Head of caudate nucleus (tissue), 42 donors: ENCODE measurements around the gene ZNF296.

ENCODE experiments used
- DNase-seq, 42 donors: peaks; one replicate each; pipeline versions ENCODE4 v3.0.0 to v3.0.0-alpha.2; 2020 to 2021; ENCODE audit warnings: mixed read lengths in 7 of 42
- intact Hi-C: fragments of 100-400 bp; cut with DNase I; formaldehyde crosslinking; loops from one replicate; pipeline ENCODE4 v1.15.0; 2022

ZNF296 gene

GRCh38 chr19:45104658-45105349 is 28.5 kb upstream of the ZNF296 start:
- intact Hi-C loops: no loop called here
- DNase-seq: no peak

GRCh38 chr19:45103508-45104319 is 27.4 kb upstream of the ZNF296 start:
- intact Hi-C loops: no loop called here
- DNase-seq: peak in 2 of 42 donors; percentile 33 to 46

- intact Hi-C loops: no loop called here
- peak in 40 of 42 donors; percentile 29 to 80 (median 57) for DNase-seq
Observed at GRCh38 chr19:45103156-45103507, 26.9 kb upstream of the ZNF296 start.

GRCh38 chr19:45102481-45102880 is 26.2 kb upstream of the ZNF296 start:
- intact Hi-C loops: no loop called here
- DNase-seq: no peak

DNA sequence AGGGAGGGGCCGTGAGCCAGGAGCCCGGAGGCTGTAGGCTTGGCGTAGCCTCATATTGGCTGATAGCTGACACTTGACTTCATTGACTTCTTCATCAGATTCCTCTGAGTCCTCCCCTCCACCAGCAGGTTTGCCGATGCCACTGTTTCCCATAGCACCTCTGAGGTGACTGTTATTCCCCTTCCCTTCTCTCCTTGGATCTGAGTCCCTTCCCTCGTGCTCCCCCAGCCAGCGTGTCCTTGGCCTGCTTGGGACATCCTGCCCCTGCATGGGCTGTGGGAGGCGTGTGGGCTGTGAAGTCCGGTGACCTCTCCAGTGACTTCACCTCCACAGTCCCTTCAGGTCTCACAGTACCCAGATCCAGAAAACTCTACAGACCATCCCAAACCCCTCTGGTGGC is 25.5 kb upstream of the ZNF296 start:
- intact Hi-C loops: no loop called here
- no peak for DNase-seq

GRCh38 chr19:45100846-45101252 is 24.6 kb upstream of the ZNF296 start:
- intact Hi-C loops: no loop called here
- DNase-seq: no peak

- intact Hi-C loops: no loop called here
- DNase-seq: no peak
Observed at GRCh38 chr19:45100201-45100600, 23.9 kb upstream of the ZNF296 start.

DNA sequence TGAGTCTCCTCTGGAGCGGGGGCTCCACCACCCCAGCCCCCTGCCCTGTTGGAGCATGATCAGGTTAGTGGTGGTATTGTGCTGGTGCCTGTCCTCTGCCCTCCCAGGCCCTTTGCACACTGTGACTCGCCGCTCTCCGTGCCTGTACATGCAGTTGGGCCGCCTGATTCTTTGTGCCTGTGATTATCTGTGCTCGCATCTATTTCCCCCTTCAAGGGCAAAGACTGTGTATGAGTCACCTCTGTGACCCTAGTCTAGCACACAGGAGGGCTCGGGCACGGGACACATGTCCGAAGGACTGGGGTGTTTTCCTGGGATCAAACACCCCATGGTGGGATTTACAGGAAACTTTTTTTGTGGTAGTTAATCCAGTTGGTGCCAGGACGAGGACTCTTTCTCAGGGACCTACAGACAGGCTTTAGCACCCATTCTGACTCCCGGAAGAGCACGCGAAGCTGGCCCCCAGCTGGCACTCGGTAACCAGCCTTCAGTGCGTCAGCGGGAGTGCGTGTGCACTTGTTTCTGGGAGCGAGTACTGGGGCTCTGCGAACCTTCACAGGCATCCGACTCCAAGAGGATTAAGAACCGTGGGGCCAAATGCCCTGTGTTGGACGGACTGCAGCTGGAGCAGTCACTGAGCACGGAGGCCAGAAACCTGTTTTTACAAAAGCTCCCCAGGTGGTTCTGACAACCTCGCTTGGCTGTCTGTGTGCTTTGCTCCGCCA is 23.4 kb upstream of the ZNF296 start:
- DNase-seq: peak in 2 of 42 donors; percentile 9 to 21
- intact Hi-C loops: no loop called here

DNA sequence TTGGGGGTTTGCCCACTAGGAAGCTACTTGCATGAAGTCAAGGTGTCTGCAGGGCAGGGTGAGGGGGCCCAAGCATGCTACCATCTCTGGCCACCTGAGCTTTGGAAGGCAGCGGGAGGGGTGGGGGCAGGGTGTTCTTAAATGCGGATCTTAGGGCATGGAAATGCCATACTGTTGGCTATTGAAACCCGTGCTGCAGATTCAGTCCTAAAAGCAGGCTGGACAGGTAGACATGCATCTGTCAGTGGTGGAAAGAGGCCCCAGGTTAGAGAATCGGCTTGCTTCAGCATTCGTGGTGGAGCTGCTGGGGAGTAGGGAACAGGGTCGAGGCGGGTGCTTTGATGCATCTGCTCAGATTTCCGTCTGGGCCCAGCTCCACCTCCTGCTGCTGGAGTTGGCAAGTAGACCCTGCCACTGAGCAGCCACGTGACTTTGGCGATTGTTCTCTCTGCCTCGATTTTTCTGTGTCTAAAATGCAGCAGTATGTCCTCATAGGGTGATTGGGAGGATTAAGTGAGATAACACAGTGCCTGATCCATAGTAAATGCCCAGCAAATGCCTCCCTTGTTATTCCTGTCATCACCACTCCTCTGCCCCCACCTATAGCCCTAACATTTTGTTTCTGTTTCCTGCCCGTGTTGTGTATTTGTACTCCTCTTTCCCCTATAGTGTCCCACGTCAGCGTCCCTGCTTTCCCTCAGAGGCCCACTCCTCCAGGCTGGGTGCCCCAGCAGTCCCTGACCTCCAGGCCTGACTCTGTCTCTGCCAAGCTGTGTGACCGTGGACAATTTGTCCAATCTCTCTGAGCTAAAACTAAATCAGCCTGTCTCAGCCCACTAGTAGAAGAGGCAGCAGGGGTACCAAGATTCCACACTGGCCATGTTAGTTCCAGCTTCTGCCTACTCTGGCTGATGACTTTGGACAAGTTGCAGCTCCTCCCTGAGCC is 22.5 kb upstream of the ZNF296 start:
- peak in 41 of 42 donors; percentile 43 to 91 (median 72) for DNase-seq
- intact Hi-C loops: no loop called here

- DNase-seq: peak in 26 of 42 donors; percentile 14 to 87 (median 52)
- intact Hi-C loops: no loop called here
Observed at GRCh38 chr19:45097776-45098520, 21.7 kb upstream of the ZNF296 start.

DNA sequence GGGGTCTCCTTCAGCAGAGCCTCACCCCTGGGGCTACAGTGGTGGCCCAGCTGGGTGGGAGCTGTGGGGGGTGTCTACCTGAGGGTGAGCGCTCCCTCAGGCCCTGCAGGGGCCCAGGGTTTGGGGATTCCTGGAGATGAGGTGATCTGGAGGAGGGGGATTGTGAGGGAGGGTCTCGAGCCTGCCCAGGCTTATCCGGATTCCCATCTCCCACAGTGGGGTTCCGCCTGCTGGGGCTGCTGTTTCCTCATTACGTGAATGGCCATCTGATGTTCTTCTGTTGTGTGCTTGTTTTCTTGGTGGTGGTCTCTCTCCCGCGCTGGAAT is 21.1 kb upstream of the ZNF296 start:
- no peak for DNase-seq
- intact Hi-C loops: no loop called here

DNA sequence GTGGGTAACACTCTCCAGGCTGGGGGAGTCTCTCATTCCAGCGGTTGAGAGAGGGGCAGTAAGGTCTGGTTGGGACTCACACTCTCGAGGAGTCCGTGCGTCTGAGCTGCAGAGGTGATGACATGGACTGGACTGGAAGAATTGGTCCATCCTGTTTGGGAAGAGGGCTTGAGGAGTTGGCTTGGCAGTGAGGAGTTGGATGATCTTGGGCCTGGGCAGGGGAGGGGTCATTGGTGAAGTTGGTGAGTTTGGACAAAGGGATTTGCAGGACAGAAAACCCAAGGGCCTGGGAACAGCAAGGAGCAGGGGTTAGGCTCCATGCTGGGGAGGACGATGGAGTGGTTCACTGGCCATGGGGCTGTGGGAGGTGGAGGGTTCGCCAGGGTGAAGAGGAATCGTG is 20.4 kb upstream of the ZNF296 start:
- intact Hi-C loops: no loop called here
- DNase-seq: no peak

GRCh38 chr19:45095496-45096413 is 19.5 kb upstream of the ZNF296 start:
- DNase-seq: no peak
- intact Hi-C loops: no loop called here

DNA sequence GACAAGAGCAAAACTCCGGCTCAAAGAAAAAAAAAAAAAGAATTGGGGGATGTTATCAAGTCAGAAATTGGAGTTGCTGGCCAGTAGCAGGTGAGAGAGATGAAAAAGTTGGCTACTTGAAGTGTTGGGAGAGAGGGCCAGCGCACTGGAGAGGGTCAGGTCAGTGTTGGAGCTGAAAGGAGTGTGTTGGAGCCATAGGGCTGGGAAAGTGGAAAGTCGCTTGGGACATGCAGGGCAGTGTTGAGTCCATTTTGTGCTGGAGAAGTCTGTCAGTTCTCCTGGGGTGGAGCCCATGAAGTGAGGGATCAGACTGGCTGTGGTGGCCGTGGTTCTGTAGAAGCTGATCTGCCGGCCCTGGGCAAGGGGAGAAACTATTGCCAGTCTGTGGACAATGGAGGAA is 18.4 kb upstream of the ZNF296 start:
- intact Hi-C loops: loop anchor here (5.0 kb wide), 1 partner anchor 83 kb away; the partner anchor contains the start of genes BLOC1S3 and TRAPPC6A
- DNase-seq: no peak

GRCh38 chr19:45094137-45094536 is 17.9 kb upstream of the ZNF296 start:
- DNase-seq: no peak
- intact Hi-C loops: loop anchor here (5.0 kb wide), 1 partner anchor 83 kb away; the partner anchor contains the start of genes BLOC1S3 and TRAPPC6A

- intact Hi-C loops: loop anchor here (5.0 kb wide), 1 partner anchor 84 kb away; the partner anchor contains the start of genes BLOC1S3 and TRAPPC6A
- DNase-seq: peak; percentile 85 to 97 (median 94)
Observed at GRCh38 chr19:45092747-45093678, 16.7 kb upstream of the ZNF296 start, which contains the start of gene PPP1R37. TSS of gene PPP1R37 (plus strand) at chr19:45093179. CDS start at chr19:45093326, 147 bp downstream.
